Loucy (cell line): Measurements from ENCODE around the gene SIK3.

Experiments used
- CTCF ChIP-seq: fragments of 200-600 bp; sonication (generic); conservative IDR thresholded peaks from 2 replicates; pipeline ENCODE4 v1.5.1; 2014; ENCODE audit warnings: mild to moderate bottlenecking, antibody characterized with exemption, low read length
- EZH2phosphoT487 ChIP-seq: fragments of 200-600 bp; IDR thresholded peaks from 2 replicates; pipeline ENCODE4 v1.6.1; 2018; ENCODE audit warnings: antibody characterized with exemption, mild to moderate bottlenecking, moderate library complexity, borderline replicate concordance

DNA sequence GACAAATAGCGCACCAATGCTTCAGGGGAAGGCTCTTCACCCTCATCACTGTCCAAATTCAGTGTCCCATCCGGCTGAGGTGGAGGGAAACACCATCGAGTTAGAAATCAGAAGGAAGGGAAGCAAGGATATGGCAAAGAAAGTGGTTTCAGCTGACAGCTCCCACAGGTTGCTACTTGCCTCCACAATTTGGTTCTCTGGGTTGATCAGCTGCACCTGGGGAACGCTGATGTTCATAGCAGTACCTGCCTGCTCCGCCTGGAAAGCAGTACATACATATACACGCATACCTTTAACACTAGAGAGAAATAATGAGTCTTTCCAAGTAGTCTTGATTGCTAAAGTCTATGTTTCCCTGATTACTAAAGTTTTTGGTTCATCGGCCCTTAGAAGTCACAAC, 223.0 kb downstream of the SIK3 start:
- TF ChIP-seq CTCF (no peak), EZH2phosphoT487 (no peak)
